ENCODE data around the gene STIM2. TPM values are rescaled to one million over a fixed set of nuclear protein-coding genes. Genes with fewer than 3 reads are reported as not detected.

STIM2 gene
- total and polyA plus RNA-seq, 9 of the 15 experiments (the other 6 are each of a cell fraction or from before 2014, with no cell fraction given): 7.2 to 26.8 (median 15.4) TPM

DNA sequence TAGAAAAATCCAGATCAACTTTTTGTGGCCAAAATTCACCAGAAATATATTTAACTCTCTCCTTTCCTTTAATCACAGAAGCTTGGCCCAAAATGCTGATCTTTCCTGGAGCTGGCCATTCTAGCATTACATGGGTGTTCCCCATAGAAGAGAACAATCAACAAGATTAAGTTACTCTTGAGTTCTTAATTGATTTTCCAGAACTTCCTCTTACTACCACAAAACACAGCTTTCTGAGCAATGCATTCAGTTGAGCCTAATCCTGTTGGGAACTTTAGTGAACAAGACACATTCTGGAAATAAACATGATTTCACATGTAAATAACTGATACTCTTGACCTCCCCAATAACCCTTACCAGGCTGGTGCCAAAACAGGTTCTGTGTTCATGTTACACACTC, 45.4 kb upstream of the STIM2 start:
- Histone ChIP-seq H3K27me3 (ENCODE audit: control insufficient read depth in 2 of 2, insufficient read depth in 2 of 2, low read length in 2 of 2) (no peaks in the 10 kb centered on the region), H3K27ac (ENCODE audit: extremely low read depth, low read depth, low read length) (no peak overlapping the region), H3K36me3 (ENCODE audit: control insufficient read depth, insufficient read depth, low read length) (no peaks in the 10 kb centered on the region), H3K9me3 (replicated peaks; ENCODE audit: control insufficient read depth, insufficient read depth, low read depth, low read length) (no peaks in the 10 kb centered on the region), H4K20me1 (replicated peaks; ENCODE audit: control insufficient read depth, insufficient read depth, low read length) (no peaks in the 10 kb centered on the region), H3K4me1 (replicated peaks in 1 of 2; ENCODE audit: control insufficient read depth in 2 of 2, insufficient read depth in 2 of 2, low read length in 2 of 2) (no peaks in the 10 kb centered on the region; a peak in 1 of 5 replicates), H3K4me3 (no peak overlapping the region), H3K4me2 (ENCODE audit: insufficient read depth, low read length) (no peak overlapping the region), H2AFZ (ENCODE audit: low read depth, low read length) (no peak overlapping the region), H3K9me1 (ENCODE audit: control insufficient read depth, insufficient read depth, low read length) (no peaks in the 10 kb centered on the region), H3K9ac (ENCODE audit: insufficient read depth in 1 of 2, low read depth in 2 of 2, low read length in 2 of 2) (no peak overlapping the region), H3K79me2 (ENCODE audit: control insufficient read depth, insufficient read depth, low read length) (no peaks in the 10 kb centered on the region)
- intact Hi-C loops (cut with micrococcal nuclease) (no loop called here), in situ Hi-C loops (cut with MboI) (no loop called here)
- ChIA-PET CTCF (ENCODE audit: low intra/inter-chr PET ratio) (no interaction called here), POLR2A (interaction anchor here (0.6 kb wide), 1 partner anchor 243 kb away, joined by 3 read pairs; no protein-coding TSS in a partner anchor)
- DNase-seq (ENCODE audit: extremely low read depth in 1 of 4, low spot score in 3 of 4): no peak
- no peak for FAIRE-seq
- BruUV-seq (replicated peaks): no TSS peak
- TF ChIP-seq MEF2A (IDR thresholded peaks at IDR 0.05; ENCODE audit: control insufficient read depth, low read depth, low read length) (no peak), ZNF583 (CRISPR knock-in tag; IDR thresholded peaks at IDR 0.05) (no peak), SRSF9 (IDR thresholded peaks at IDR 0.05; ENCODE audit: borderline replicate concordance, low read depth, low read length) (no peak), PHF21A (IDR thresholded peaks at IDR 0.05; ENCODE audit: borderline replicate concordance, low read depth) (no peak), ZBTB7A (IDR thresholded peaks at IDR 0.05; ENCODE audit: borderline replicate concordance, control insufficient read depth, low read depth, low read length) (no peak), COPS2 (conservative IDR thresholded peaks at IDR 0.05) (no peak)
- TF ChIP-seq, protein P1, sequence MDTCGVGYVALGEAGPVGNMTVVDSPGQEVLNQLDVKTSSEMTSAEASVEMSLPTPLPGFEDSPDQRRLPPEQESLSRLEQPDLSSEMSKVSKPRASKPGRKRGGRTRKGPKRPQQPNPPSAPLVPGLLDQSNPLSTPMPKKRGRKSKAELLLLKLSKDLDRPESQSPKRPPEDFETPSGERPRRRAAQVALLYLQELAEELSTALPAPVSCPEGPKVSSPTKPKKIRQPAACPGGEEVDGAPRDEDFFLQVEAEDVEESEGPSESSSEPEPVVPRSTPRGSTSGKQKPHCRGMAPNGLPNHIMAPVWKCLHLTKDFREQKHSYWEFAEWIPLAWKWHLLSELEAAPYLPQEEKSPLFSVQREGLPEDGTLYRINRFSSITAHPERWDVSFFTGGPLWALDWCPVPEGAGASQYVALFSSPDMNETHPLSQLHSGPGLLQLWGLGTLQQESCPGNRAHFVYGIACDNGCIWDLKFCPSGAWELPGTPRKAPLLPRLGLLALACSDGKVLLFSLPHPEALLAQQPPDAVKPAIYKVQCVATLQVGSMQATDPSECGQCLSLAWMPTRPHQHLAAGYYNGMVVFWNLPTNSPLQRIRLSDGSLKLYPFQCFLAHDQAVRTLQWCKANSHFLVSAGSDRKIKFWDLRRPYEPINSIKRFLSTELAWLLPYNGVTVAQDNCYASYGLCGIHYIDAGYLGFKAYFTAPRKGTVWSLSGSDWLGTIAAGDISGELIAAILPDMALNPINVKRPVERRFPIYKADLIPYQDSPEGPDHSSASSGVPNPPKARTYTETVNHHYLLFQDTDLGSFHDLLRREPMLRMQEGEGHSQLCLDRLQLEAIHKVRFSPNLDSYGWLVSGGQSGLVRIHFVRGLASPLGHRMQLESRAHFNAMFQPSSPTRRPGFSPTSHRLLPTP (IDR thresholded peaks at IDR 0.05; ENCODE audit: borderline replicate concordance, extremely low read depth, insufficient read length): no peak
- TF ChIP-seq, protein P2, sequence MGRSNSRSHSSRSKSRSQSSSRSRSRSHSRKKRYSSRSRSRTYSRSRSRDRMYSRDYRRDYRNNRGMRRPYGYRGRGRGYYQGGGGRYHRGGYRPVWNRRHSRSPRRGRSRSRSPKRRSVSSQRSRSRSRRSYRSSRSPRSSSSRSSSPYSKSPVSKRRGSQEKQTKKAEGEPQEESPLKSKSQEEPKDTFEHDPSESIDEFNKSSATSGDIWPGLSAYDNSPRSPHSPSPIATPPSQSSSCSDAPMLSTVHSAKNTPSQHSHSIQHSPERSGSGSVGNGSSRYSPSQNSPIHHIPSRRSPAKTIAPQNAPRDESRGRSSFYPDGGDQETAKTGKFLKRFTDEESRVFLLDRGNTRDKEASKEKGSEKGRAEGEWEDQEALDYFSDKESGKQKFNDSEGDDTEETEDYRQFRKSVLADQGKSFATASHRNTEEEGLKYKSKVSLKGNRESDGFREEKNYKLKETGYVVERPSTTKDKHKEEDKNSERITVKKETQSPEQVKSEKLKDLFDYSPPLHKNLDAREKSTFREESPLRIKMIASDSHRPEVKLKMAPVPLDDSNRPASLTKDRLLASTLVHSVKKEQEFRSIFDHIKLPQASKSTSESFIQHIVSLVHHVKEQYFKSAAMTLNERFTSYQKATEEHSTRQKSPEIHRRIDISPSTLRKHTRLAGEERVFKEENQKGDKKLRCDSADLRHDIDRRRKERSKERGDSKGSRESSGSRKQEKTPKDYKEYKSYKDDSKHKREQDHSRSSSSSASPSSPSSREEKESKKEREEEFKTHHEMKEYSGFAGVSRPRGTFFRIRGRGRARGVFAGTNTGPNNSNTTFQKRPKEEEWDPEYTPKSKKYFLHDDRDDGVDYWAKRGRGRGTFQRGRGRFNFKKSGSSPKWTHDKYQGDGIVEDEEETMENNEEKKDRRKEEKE (IDR thresholded peaks at IDR 0.05; ENCODE audit: borderline replicate concordance in 1 of 2, control insufficient read depth in 1 of 2, low read depth in 2 of 2, low read length in 1 of 2): no peak
- no peak for ATAC-seq

Data from K562 (cell line).